ENCODE data around the gene DNAJC18.

- TF ChIP-seq POLR2A (IDR thresholded peaks at IDR 0.05; ENCODE audit: low read length) (no peak), GATA1 (IDR thresholded peaks at IDR 0.05; ENCODE audit: low read depth, low read length) (no peak)
Measured at GRCh38 chr5:139399501-139400121, 39.7 kb downstream of the DNAJC18 start.
